Transverse colon (tissue), 4 donors: ENCODE results near the gene SLC34A2.

ENCODE experiments used
- CTCF ChIP-seq, 5 experiments: fragments of 200-600 bp in 3 of 5; fragments of 450-650 bp in 2 of 5; sonication (generic) in 3 of 5; IDR thresholded peaks; 1 replicate in 2 of 5; 2 replicates in 3 of 5; pipeline ENCODE4 v1.5.1; 2016 to 2017; ENCODE audit warnings: antibody characterized with exemption in 5 of 5, inconsistent platforms in 3 of 5, mild to moderate bottlenecking in 2 of 5, moderate library complexity in 1 of 5
- EP300 ChIP-seq: sonication (generic); formaldehyde crosslinking; IDR thresholded peaks from one replicate; pipeline ENCODE4 v1.6.1; 2017; ENCODE audit warnings: antibody characterized with exemption, low read depth
- POLR2A ChIP-seq: fragments of 450-650 bp; IDR thresholded peaks from one replicate; pipeline ENCODE4 v1.6.1; 2016; ENCODE audit warnings: antibody characterized with exemption, mild to moderate bottlenecking, moderate library complexity
- POLR2AphosphoS5 ChIP-seq, 3 donors: sonication (generic); formaldehyde crosslinking; IDR thresholded peaks; one replicate each; pipeline ENCODE4 v1.6.1; 2016; ENCODE audit warnings: antibody characterized with exemption in 3 of 3

DNA sequence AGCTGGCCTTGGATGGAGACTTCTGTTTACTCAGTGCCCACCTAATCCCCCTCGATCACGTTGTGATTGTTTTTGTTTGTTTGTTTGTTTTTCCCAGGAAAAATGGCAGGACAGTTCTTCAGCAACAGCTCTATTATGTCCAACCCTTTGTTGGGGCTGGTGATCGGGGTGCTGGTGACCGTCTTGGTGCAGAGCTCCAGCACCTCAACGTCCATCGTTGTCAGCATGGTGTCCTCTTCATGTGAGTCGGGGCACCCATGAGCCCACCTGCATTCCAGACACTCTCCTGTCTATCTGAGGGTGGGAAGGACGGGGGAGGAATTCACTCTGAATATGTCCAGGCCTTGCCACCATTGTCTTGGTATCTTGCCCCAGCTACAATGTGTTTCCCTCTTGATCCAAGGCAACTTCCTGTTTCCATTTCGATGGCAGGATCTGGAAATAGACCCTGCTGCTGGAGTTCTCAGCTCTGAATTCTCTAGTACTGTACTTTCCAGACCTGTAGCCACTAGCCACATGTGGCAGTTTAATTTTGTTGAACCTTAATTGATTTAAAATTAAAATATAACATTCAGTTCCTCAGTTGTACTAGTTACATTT lies 10.5 kb downstream of the SLC34A2 start:
- TF ChIP-seq CTCF (IDR thresholded peaks at IDR 0.05) (no peak), EP300 (no peak), POLR2A (no peak), POLR2AphosphoS5 (IDR thresholded peaks at IDR 0.05) (no peak)
